HG03442 (cell line): ENCODE results near the gene AP1G2.
"Not testable (repeated sequence)": the region's sequence is repeated elsewhere in the genome, so short reads cannot be mapped to it uniquely, and the experiment has no call there.

Source experiments
- ATAC-seq: cut with Tn5 transposase; IDR thresholded peaks from one replicate; pipeline ENCODE4 v1.9.1; 2021; ENCODE audit warnings: mild to moderate bottlenecking, moderate library complexity; ENCODE audit not compliant: unreplicated experiment

Gene AP1G2

DNA sequence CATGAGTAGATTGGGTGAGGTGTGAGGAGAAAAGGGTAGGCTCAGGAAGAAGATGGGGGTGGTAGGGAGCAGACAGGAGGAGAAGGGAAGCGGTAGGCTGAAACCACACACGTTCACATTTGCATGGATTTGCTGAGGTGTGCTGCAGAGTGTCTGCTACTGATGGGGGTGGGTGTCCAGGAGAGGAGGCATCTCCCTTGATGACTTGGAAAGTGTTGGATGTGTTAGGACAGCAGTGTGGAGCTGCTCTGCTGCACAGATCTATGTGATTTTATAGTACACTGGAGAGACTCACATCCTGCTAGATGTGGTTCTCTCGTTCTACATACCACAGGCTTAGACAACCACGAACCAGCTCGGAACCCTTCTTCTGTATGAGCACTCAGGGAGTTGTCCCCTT lies 25.3 kb downstream of the AP1G2 start:
- no peak for ATAC-seq

- no peak for ATAC-seq
Measured at GRCh38 chr14:23540141-23540469, 27.5 kb downstream of the AP1G2 start.

GRCh38 chr14:23539248-23540140 lies 28.1 kb downstream of the AP1G2 start:
- ATAC-seq = no peak

GRCh38 chr14:23538785-23539184 lies 28.8 kb downstream of the AP1G2 start:
- no peak for ATAC-seq

DNA sequence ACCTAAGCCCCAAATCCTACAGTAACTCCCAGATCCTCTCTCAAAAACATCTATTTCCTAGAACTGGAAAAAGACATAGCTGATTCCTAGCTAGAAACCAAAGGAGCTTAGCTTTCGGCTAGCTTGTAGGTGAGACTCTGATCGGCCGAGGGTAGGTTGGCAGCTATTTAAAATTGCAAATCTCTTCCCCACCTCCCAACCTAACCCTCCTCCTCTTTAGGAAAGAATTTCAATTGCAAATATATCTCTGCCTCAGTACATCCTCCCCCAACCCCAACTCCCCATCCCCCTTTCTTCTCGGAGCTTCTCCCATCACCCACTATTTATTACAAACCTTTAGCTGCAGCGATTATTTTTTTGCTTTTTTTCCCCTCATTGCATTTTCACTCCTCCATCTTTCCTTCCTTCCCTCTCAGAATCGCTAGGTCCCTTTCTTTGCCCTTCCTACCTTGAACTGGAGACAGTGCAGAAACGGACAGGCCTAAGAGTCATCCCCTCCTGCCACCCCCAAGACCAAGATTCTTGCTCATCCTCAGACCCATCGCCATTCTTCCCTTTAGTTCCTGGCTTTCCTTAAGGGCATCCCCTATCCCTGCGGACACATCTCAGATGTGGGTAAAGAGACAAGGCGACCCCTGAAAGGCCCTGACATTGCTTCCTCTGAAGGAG lies 29.4 kb downstream of the AP1G2 start:
- no peak for ATAC-seq

GRCh38 chr14:23537351-23538049 lies 30.1 kb downstream of the AP1G2 start:
- no peak for ATAC-seq

DNA sequence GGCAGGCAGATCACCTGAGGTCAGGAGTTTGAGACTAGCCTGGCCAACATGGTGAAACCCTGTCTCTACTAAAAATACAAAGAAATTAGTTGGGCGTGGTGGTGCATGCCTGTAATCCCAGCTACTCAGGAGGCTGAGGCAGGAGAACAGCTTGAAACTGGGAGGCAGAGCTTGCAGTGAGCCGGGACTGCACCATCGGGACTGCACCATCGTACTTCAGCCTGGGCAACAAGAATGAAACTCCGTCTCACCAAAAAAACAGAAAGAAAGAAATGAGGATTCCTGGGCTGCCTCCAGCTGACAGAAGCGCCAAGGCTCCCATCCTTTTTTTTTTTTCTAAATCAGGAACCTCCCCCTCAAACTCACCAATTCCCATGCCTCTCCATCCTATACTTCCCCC lies 30.7 kb downstream of the AP1G2 start:
- not testable (repeated sequence) for ATAC-seq

GRCh38 chr14:23536494-23536893 lies 31.1 kb downstream of the AP1G2 start:
- no peak for ATAC-seq

DNA sequence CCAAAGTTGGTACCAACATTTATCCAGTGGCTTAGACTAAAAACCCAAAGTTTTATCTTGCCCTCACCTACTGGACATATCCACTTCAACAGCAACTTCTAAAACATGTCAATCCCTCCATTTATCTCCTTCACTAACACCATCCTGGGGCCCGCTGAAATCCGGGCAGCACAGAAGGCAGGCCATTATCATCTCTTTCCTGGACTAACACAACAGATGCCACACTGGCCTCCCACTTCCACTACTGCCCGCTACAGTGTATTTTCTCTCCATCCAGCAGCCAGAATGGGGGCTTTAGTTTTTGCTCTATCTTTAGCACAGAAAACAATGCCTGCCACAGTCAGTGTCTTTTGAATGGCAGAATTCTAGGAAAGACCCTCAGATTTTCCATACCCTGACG lies 31.6 kb downstream of the AP1G2 start:
- no peak for ATAC-seq

DNA sequence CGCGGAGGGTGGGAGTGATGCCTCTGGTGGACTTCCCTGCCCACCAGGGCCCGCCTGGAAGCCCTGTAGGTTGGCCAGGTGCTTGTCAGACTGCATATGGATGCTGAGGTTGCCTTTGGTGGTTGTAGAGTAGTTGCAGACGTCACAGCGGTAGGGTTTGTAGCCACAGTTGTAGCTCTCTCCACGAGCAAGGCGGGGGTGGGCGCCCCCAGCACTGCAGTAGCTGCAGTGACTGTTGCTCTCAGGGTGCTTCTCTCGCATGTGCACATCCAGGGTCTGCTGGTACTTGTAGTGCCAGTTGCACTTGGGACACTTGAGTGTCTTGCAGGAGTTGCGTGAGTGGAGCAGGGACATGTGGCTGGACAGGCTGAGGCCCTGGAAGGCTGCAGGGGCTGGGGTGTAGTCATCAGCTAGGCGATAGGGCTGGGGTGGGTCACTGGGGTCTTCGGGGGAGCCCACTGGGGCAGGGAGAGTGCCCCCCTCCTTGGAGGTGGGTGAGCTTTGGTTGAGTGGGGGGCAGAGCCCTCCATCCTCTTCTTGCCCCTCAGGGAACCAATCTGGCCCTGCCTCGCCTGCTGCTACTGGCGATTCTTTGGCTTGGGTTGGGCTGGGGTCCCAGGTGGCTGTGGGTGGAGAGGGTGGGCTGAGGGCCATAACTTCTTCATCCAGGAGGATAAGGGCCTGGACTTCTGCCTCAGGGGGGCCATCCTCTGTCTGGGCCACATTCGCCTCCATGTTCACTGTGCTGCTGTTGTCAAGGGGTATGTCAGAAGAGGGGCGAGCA lies 33.7 kb downstream of the AP1G2 start:
- no peak for ATAC-seq

DNA sequence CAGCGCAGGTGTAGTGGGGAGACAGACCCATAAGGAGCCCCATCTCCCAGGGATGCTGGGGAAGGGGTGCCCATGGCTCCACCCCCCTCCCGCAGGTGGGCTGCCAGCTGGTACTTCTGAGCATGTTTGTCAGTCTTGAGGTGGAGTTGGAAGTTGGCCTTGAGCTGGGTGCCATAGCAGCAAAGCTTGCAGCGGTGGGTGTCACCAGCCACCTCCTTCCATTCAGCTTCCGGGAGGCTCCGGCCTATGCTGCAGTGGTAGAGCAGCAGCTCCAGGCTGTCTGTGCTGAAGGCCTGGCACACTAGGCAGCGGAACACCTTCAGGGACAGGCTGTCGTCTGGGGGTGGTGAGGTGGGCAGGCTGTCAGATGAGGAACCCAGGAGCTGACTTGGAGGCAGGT lies 34.9 kb downstream of the AP1G2 start:
- no peak for ATAC-seq

DNA sequence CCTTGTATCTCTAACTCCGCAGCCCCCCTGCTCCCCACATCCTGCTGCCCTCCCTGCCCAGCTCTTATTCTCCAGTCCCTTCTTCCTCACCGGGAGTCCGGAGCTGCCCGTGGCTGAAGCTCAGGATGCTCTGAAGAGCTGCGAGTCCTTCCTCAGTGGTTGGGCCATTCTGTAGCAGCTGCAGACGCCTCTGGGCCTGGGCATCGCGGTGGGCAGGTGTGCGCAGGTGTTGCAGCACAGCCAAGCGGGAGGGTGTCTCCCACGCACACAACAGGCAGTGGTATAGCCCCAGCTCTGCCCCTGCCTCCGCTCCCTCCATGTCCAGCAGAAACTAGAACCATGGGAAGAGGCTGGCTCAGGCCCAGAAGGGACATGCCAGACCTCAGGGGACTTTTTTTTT lies 36.2 kb downstream of the AP1G2 start:
- no peak for ATAC-seq

DNA sequence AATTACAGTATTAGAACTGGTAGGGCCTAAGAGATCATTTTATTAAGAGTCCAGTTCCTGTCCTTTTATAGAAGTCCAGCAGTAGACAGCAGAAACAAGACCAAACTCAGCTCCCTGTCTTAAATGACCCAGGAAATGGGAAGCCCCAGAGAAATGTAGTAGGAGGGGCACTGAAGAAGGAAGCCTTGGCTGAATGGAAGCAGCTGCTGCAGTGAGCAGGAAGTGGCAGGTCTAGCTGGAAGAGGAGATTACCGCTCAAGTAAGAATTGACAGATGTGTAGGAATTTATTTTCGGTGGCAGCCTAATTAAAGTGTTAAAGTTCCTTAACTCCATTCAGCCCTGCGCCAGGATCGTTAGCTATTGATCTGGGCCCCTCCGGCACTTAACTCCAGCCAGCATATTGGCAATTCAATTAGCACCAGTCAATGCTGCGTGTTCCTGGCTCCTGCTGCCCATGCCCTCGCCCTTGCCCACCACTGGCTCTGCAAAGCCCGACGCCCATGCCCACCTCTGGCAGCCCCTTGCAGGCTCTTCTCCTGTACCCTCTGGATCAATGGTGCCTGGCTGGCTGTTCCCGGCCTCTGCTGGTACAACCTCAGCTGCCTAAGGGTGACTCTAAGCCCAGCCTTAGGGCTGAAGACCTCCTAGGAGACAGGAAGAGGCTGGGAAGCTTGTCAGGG lies 37.1 kb downstream of the AP1G2 start:
- ATAC-seq = no peak

- ATAC-seq = no peak
Measured at GRCh38 chr14:23529016-23529415, 38.6 kb downstream of the AP1G2 start.

DNA sequence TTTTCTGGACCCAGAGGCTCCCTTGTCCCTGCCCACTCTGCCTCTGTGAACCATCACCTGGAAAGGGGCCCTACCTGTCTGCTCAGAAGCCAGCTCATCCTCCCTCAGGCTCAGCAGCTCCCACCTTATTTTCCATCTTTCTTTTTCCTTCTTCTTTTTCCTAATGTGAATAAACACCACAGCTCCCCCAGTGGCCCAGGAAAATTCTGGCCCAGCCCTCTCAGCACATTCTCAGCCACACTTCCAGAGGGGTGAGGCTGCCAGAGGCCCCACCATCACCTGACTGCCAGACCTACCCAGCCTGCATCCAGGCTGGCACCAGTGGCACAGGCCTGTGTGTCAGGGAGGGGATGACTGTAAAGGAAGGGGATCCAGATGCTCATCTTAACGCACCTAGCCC lies 39.0 kb downstream of the AP1G2 start:
- no peak for ATAC-seq

DNA sequence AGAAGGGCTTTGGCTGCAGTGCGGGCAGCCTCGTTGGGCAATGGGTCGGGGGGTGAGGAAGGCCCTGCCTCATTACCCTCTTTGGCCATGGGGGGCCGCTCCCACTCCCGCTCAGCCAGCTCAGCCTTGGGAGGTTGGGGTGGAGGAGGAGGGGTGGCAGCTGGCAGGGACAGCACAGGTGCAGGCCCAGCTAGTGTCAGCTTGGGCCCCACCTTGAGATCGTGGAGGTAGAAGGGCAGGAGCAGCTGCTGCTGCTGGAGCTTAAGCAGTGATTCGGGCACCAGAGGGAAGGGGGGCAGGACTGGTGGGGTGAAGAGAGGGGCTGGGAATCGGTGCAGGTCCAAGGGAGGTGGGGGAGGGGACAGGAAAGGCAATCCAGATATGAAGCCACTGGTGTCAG lies 42.0 kb downstream of the AP1G2 start:
- ATAC-seq = no peak

- ATAC-seq = no peak
Measured at GRCh38 chr14:23524954-23525353, 42.6 kb downstream of the AP1G2 start.

DNA sequence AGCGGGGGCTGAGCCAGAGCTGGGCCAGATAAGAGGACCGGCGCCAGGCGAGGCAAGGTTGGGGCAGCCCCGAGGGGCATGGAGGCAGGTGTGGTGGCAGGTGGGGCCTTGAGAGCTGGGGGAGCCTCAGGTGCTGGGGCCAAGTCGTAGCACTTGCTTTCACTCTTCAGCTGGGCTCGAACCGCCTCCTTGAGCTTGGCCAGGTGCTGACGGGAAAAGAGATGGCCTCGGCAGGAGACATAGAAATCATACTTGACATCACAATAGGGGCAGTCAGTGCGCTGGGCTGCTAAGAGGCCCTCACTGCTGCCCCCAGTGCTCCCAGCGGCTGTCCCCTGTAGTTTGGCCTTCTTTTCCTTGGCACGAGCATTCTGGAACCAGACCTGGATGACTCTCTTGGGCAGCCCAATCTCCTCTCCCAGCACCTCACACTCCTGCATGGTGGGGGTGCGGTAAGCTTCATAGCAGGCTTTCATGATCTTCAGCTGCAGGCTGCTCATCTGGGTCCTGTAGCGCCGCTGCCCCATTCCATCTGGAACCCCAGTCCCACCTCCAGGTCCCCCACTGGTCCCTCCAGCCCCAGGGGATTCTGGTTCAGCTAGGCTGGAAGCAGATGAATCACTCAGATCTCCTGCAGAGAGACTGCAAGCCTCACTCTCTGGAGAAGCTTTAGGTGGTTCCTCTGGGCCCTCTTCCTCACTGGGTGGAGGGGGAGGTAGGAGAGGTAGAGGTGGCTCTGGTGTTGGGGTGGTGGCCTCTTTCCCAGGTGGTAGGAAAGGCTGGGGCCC lies 44.2 kb downstream of the AP1G2 start:
- no peak for ATAC-seq

- no peak for ATAC-seq
Measured at GRCh38 chr14:23522643-23523198, 44.9 kb downstream of the AP1G2 start.
